Body of pancreas (tissue), 4 donors: ENCODE measurements around the gene NECTIN3. TPM values are rescaled to one million over a fixed set of nuclear protein-coding genes. Genes with fewer than 3 reads are reported as not detected.

Experiments used
- ATAC-seq: fragments of 150-250 bp; one replicate; pipeline ENCODE4 v1.9.1; 2016
- DNase-seq, 4 donors: peaks; one replicate each; pipeline ENCODE4 v3.0.0-alpha.2; 2019
- H3K27ac ChIP-seq, 4 donors: fragments of 200-600 bp; sonication (generic); 1 replicate in 3 of 4; 2 replicates in 1 of 4; pipeline versions ENCODE4 v1.5.1 to v1.6.1; 2016 to 2019; ENCODE audit warnings: mild to moderate bottlenecking in 1 of 4, mixed read lengths in 1 of 4, moderate library complexity in 1 of 4
- H3K27me3 ChIP-seq, 2 donors: fragments of 200-600 bp; sonication (generic); one replicate each; pipeline ENCODE4 v1.6.0; 2016; ENCODE audit warnings: mild to moderate bottlenecking in 1 of 2
- H3K36me3 ChIP-seq, 2 donors: fragments of 200-600 bp; sonication (generic); replicated peaks in 1 of 2; 2 replicates each; pipeline ENCODE4 v1.5.1; 2016; ENCODE audit warnings: low read depth in 2 of 2; ENCODE audit not compliant: insufficient read depth in 1 of 2
- H3K4me1 ChIP-seq: fragments of 200-600 bp; sonication (generic); one replicate; pipeline ENCODE4 v1.6.0; 2016
- H3K4me3 ChIP-seq, 2 donors: fragments of 200-600 bp; sonication (generic); 1 replicate in 1 of 2; 2 replicates in 1 of 2; pipeline ENCODE4 v1.5.1; 2016 to 2019
- H3K9me3 ChIP-seq, 3 donors: fragments of 200-600 bp; sonication (generic); 1 replicate in 2 of 3; 2 replicates in 1 of 3; pipeline ENCODE4 v1.5.1; 2016
- POLR2A ChIP-seq, 3 donors: fragments of 450-650 bp; IDR thresholded peaks; one replicate each; pipeline ENCODE4 v1.6.1; 2016; ENCODE audit warnings: antibody characterized with exemption in 3 of 3, mild to moderate bottlenecking in 2 of 3
- WGBS, 2 donors: methylation state at CpG; one replicate each; pipeline ENCODE4 v1.1.5; 2017; 5-methylcytosine and 5-hydroxymethylcytosine counted together
- intact Hi-C: fragments of 100-400 bp; cut with DNase I; formaldehyde crosslinking; loops from one replicate; pipeline ENCODE4 v1.15.1; 2023
- total RNA-seq, 2 donors: library from RNA; depleted of rRNA; stranded (reverse); fragments of >200 nt; gene quantifications; one replicate each; pipeline ENCODE4 v1.1.0, GENCODE V29; 2016
- TF ChIP-seq, protein P1 (sequence below), 7 experiments: fragments of 450-650 bp in 4 of 7; fragments of 200-600 bp in 3 of 7; sonication (generic) in 3 of 7; IDR thresholded peaks; one replicate each; pipeline ENCODE4 v1.5.1; 2016 to 2019; ENCODE audit warnings: antibody characterized with exemption in 7 of 7

Gene NECTIN3
- total RNA-seq, 2 donors from 2014 or later = 7.6 to 9.1 TPM

DNA sequence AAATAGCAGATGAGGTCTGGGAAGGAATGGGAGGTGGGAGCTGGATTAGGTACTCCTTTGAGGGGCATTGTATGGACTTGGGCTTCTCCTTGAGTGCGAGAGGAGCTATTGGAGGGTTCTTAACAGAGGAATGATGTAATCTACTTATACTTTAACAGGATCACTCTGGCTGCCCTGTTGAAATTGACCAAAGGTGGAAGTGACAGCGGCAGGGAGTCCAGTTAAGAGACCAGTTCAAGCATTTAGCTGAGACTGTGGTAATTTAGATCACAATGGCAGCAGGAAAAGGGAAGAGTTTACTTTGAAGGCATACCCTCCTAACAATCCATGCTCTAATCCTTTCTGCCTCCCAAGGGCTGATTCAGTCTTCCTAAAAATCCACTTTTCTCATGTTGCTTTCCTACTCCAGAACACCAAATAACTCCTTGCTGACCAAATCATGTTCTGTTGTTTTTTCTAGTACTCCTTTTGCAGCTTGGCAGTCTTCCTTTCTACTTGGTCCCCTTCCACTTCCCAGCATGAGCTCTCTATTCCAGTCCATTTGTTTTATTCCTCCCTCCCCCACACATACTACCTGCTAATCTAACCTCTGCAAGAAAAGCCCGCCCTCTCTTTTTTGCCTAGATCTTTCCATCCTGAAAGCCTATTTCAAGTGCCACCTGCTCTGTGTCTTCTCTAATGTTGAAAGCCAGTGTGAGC lies 139.4 kb downstream of the NECTIN3 start:
- DNase-seq (no peak), ATAC-seq (no peak)
- H3K27me3 ChIP-seq = no peaks in the 10 kb centered on the region
- TF ChIP-seq, protein P1, sequence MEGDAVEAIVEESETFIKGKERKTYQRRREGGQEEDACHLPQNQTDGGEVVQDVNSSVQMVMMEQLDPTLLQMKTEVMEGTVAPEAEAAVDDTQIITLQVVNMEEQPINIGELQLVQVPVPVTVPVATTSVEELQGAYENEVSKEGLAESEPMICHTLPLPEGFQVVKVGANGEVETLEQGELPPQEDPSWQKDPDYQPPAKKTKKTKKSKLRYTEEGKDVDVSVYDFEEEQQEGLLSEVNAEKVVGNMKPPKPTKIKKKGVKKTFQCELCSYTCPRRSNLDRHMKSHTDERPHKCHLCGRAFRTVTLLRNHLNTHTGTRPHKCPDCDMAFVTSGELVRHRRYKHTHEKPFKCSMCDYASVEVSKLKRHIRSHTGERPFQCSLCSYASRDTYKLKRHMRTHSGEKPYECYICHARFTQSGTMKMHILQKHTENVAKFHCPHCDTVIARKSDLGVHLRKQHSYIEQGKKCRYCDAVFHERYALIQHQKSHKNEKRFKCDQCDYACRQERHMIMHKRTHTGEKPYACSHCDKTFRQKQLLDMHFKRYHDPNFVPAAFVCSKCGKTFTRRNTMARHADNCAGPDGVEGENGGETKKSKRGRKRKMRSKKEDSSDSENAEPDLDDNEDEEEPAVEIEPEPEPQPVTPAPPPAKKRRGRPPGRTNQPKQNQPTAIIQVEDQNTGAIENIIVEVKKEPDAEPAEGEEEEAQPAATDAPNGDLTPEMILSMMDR (IDR thresholded peaks at IDR 0.05) = no peak
- no peak for TF ChIP-seq POLR2A (IDR thresholded peaks at IDR 0.05)
- H3K27ac ChIP-seq = no peak overlapping the region
- no peaks in the 10 kb centered on the region for H3K36me3 ChIP-seq
- H3K4me1 ChIP-seq = no peaks in the 10 kb centered on the region
- 79 to 88% methylated on average over 3 of the region's 3 CpGs for WGBS, 2 donors
- H3K9me3 ChIP-seq = no peaks in the 10 kb centered on the region
- H3K4me3 ChIP-seq = no peak overlapping the region
- intact Hi-C loops = no loop called here

- 82 to 84% methylated on average over 4 of the region's 4 CpGs for WGBS, 2 donors
Measured at GRCh38 chr3:111212511-111212910, 140.9 kb downstream of the NECTIN3 start.

GRCh38 chr3:111215481-111215880 lies 143.9 kb downstream of the NECTIN3 start:
- Histone ChIP-seq H3K27ac (no peak overlapping the region), H3K4me3 (no peak overlapping the region), H3K4me1 (no peaks in the 10 kb centered on the region), H3K27me3 (no peaks in the 10 kb centered on the region), H3K9me3 (no peaks in the 10 kb centered on the region), H3K36me3 (no peaks in the 10 kb centered on the region)
- intact Hi-C loops = no loop called here
- TF ChIP-seq, protein P1 (IDR thresholded peaks at IDR 0.05) = no peak
- TF ChIP-seq POLR2A (IDR thresholded peaks at IDR 0.05) = no peak
- ATAC-seq = no peak
- 67 to 91% methylated on average over 1 of the region's 1 CpG for WGBS, 2 donors
- DNase-seq = no peak

More at GRCh38 chr3:111212511-111212910, 140.9 kb downstream of the NECTIN3 start:
- ATAC-seq = no peak
- TF ChIP-seq, protein P1 (IDR thresholded peaks at IDR 0.05) = no peak
- TF ChIP-seq POLR2A (IDR thresholded peaks at IDR 0.05) = no peak
- H3K4me3 ChIP-seq = no peak overlapping the region
- DNase-seq = no peak
- H3K27ac ChIP-seq = no peak overlapping the region
- intact Hi-C loops = no loop called here
- H3K4me1 ChIP-seq = no peaks in the 10 kb centered on the region
- H3K9me3 ChIP-seq = no peaks in the 10 kb centered on the region
- H3K27me3 ChIP-seq = no peaks in the 10 kb centered on the region
- no peaks in the 10 kb centered on the region for H3K36me3 ChIP-seq

- Histone ChIP-seq H3K36me3 (no peaks in the 10 kb centered on the region), H3K9me3 (no peaks in the 10 kb centered on the region), H3K4me1 (no peaks in the 10 kb centered on the region), H3K27ac (no peak overlapping the region), H3K4me3 (no peak overlapping the region), H3K27me3 (no peaks in the 10 kb centered on the region)
- no peak for TF ChIP-seq POLR2A (IDR thresholded peaks at IDR 0.05)
- TF ChIP-seq, protein P1 (IDR thresholded peaks at IDR 0.05) = no peak
- ATAC-seq (no peak), DNase-seq (no peak)
- intact Hi-C loops = no loop called here
- WGBS, 2 donors = 71 to 73% methylated on average over 1 of the region's 1 CpG
Measured at GRCh38 chr3:111218615-111219014, 147.0 kb downstream of the NECTIN3 start.

DNA sequence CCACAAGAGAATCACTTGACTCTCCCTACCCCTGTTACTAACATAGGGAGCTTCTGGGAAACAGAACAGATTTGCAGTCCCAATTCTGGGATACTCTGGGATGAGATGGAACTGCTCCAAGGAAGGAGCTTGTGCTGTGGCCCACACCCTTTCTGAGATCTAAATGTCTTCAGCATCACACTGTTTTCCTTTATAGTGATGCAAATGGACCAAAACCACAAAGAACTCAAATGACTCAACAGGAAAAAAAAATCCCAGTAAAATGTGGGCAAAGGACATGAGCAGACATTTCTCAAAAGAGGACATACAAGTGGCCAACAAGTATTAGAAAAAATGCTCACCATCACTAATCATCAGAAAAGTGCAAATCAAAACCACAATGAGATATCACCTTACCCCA lies 155.6 kb downstream of the NECTIN3 start:
- intact Hi-C loops = no loop called here
- no peak overlapping the region for H3K27ac ChIP-seq
- H3K9me3 ChIP-seq = no peaks in the 10 kb centered on the region
- no peak for DNase-seq
- no peak overlapping the region for H3K4me3 ChIP-seq
- H3K4me1 ChIP-seq = no peaks in the 10 kb centered on the region
- no peaks in the 10 kb centered on the region for H3K36me3 ChIP-seq
- no peak for ATAC-seq
- TF ChIP-seq POLR2A (IDR thresholded peaks at IDR 0.05) = no peak
- TF ChIP-seq, protein P1 (IDR thresholded peaks at IDR 0.05) = no peak
- no peaks in the 10 kb centered on the region for H3K27me3 ChIP-seq
